HG03469 (cell line): Measurements from ENCODE around the gene MBTPS1.

Experiments used
- ATAC-seq: cut with Tn5 transposase; IDR thresholded peaks from one replicate; pipeline ENCODE4 v1.9.1; 2021; ENCODE audit warnings: mild to moderate bottlenecking, moderate library complexity, moderate number of reproducible peaks; ENCODE audit not compliant: unreplicated experiment

The MBTPS1 gene

DNA sequence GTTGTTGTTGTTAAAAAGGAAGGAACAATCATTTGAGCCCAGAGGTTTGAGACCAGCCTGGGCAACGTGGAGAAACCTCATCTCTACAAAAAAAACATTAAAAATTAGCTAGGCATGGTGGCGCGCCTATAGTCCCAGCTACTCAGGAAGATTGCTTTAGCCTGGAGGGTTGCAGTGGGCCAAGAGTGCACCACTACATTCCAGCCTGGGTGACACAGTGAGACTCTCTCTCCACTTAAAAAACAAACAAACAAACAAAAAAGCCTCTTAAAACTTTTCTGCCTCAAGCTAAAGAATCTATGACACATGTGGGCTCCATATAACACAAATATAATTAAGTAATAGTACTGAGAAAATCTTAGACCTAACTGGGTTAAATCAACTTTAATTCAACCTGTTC, 12.5 kb downstream of the MBTPS1 start:
- no peak for ATAC-seq

DNA sequence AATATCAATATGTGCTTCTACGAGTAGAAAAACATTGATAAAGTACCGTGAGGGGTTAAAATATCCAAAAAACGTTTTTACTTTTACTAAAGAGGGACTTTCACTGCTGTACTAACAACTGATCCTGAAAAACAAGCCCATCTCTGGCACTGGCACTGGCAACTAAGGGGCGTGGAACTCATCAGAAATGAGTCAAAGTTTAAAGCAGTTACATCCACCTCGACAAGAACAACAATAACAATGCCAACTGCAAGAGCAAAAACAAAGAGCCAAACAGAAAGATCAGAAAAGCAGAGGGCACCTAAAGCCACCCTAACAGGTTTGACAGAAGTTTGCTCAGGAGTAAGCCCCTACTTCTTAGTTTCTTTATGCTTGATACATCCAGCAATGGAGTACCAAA, 13.1 kb downstream of the MBTPS1 start:
- ATAC-seq: no peak

DNA sequence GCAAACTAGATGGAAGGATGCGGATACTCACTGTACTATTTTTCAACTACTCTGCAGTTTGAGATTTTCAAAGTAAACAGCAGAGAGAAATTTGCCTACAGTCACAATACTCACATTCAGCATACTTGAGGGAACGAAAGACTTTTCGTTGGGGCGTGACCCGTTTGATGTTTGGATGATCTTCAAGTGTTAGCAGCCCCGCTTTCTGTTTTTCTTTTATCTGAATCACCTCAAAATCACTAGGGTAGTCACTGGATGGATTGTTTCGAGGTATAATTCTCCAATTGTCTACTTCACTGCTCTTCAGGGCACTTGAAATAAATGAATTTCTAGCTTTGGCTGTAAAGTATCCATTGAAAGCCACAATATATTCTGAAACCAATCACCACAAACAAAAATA, 17.8 kb downstream of the MBTPS1 start:
- ATAC-seq: no peak

DNA sequence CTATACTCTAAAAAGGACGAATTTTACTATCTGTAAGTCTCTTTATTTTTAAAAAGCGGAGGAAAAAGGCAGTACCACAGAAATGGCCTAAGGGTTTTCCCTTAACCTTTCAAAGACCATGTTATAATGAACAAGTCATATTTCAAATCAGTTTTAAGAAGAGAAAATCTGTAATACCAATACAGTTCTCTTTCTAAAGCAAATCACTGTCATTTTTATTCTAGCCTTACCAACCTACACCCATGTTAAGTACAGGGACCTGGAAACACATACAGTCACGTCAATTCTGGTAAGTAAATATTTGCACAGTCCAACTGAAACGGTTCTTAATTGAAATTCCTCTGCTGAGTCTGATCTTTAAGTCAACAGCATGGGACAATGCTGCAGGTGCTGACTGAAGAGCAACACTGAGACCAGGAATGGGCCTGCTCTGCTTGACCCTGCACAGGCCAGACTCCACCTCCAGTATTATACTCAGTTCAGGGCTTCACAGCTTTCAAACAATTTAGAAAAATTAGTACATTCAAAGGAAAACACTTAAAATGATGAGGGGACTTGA, 20.2 kb downstream of the MBTPS1 start:
- ATAC-seq: no peak

DNA sequence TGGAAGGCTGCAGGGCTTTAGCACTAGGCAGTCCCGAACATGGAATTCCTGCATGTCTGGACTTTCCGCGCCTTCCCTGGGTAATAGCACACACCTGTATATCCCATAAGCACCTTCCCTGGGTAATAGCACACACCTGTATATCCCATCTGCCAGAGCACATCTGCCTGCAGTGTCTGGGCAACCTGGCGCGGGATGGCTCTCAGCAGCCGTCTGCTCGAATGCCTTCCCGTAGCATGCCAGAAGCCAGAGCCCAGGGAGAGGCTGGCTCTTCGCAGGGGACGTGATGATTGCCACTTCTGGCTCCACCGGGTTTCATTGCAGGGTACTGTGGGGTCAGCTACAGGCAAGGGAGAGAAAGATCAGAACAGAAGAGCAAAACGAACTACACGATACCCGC, 21.3 kb downstream of the MBTPS1 start:
- no peak for ATAC-seq

DNA sequence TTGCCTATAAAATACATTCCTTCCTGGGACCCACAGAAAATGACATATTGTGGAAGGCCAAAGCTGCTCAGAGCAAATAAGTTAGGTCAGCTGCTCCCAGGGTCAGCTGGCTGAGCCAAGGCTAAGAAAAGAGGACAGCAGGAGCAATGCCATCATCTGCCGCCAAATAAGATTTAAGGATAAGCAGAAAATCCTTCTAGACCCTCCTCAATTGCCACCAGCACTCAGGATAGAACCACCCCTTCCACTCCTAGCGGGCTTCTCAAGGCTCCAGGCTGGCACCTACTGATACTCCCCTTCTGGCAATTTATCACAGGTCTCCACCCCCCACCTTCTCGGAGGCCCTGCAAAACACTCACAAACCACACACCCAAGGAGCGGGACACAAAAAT, 22.9 kb downstream of the MBTPS1 start:
- no peak for ATAC-seq

DNA sequence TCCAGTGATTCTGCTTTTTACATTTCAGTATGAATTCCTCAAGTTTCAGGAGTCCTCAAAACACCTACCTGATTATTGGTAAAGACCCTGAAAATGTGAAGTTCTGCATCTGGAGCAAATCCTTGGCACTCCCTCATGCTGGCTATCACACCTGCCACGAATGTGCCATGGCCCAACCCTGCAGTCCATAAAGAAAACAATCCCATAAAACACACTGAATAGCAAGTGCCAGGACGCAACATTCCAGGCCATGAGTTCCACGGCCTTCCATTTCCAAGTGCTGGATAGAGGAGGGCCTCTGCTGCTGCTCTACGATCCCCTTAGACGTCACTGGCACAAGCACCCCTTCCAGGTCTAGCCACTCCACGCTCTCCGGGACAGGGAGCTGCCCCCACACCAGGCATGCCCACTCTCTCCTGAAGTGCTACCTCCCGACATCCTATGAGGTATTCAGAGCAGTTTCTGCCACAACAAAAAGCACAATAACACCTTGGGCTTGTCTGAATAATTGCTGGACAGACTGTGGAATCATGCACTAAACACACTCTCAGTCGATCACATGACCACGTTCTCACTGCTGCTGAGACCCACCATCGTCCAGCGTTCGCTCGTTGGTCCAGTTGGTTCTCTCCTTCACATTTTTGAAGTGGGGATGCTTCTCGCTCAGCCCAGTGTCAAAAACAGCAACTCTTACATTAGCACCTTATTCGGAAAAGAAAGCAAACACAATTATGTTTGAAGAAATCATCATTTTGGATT, 23.4 kb downstream of the MBTPS1 start:
- no peak for ATAC-seq

DNA sequence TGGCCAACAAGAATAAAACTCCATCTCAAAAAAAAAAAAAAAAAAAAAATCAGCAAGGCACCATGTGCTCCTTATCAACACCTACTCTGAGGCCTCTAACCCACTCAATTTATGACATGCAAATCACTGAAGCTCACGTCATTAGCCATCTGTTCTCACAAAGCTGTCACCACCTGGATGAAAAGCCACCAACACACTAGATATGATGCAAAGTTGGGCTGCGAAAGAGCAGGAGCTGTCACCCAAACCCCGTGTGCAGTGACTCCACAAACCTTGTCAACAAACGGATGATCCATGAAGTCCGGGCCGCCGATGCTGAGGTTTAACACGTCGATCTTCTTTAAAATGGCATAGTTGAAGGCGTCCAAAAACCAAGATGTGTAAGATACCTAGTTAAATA, 25.3 kb downstream of the MBTPS1 start:
- ATAC-seq: no peak

DNA sequence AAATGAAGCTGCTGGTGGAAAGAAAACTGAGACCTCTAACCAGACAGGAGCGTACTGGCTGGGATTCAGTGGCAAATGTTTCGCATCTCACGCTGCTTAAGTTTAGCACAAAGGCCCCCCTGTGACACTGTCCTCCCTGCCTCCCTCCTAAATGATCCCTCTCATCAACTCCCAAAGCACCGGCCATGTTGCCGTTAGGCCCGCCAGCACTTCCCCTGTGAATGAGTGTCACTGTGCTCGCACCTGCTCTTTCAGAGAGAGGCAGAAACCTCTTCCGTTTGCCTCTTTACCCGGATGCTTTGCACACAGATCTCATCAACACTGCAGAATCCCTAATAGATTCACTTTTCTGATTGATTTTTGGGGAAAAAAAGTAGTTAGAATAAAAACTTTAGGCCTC, 26.5 kb downstream of the MBTPS1 start:
- ATAC-seq: no peak

DNA sequence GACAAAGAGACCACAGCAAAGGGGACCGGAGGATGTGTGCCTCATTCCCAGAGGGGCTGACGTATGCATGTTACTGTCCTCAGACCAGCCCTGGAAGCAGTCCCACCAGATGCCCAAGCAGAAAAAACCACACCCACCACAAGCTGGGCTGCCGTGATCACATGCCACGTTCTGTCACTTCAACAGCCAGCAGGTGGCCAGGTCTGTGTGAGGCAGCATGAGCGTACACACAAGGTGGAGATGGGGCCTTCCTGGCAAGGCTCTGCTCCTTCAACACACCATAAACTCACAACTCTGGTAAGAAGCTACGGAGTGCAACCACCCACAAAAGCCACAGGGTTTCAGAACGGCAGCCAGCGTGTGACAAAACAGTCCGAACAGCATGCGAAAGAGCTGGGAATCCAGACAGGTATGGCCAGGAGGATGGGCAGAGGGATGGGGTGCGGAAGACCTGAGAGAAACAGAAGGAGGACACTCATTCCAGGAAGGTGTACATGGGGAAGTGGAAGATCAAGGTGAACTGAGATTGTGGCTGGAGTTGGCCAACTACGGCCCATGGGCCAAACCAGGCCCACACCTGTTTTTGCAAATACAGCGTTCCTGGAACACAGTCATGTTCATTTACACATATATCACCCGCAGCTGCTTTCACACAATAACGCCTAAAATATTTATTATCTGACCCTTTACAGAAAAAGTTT, 27.9 kb downstream of the MBTPS1 start:
- ATAC-seq: peak; percentile 78

DNA sequence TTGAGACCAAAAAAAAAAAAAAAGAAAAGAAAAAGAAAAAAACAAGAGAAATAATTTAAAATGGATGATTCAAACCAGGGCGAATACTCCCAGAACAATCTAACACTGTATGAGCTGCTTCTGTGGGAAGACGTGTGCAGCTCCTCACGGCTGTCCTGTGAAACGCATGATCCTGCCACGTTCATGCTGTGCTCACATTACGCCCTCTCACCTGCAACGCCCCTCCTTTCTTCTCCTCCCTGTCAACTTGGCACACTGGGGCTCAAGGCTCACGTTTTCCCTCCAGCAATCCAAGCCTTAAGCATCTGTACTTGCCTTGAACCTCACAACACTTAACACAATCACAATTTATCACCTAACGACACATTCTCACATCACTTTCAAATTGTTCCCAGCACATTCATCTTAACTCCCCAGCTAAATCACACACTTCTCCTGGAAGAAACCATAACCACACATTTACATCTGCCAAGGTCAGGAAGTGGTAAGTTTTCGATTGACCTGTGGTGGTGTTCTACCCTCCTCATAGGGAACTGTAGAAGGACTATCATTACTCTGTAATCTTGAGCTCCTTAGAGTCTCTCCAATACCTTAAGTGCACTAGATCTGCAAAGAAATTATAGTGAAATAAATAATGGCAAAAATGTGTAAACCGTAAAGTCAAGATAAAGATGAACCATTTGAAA, 29.1 kb downstream of the MBTPS1 start:
- ATAC-seq: no peak

DNA sequence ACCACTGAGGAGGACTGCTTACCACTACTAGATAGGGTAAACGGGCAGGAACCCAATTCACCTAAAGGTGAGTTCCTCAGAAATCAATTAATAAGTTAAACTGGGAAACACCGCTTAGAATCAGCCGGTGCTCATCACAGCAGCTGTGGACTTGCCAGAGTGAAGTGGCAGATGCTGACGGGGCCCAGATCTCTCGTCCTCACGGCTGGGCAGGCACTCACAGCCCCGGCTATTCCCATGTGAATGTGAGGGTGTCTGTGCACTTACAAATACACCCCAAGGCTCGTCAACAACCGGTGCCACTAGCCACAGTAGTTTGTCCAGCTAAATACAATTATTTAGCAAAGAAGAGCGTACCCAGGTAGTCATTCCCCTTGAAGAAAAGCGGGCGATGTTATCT, 29.7 kb downstream of the MBTPS1 start:
- ATAC-seq: no peak

DNA sequence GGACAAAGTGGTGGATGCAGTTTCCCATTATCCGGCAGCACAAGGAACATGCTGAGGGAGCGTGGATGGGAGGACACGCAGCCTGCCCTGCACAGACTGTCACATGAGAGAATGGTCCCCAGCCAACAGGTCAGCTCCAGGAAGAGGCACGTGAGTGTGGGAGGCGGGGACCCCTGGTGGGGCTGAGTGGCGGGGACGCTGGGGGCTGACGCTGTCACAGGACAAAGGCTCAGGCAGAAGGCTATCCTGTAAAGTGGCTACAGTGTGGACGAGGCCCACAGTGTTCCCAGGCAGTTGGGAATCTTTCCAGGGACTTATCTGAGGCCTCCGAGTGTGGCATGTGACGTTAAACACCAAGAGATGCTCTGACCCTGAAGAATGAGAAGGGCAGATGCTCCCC, 30.4 kb downstream of the MBTPS1 start:
- no peak for ATAC-seq

DNA sequence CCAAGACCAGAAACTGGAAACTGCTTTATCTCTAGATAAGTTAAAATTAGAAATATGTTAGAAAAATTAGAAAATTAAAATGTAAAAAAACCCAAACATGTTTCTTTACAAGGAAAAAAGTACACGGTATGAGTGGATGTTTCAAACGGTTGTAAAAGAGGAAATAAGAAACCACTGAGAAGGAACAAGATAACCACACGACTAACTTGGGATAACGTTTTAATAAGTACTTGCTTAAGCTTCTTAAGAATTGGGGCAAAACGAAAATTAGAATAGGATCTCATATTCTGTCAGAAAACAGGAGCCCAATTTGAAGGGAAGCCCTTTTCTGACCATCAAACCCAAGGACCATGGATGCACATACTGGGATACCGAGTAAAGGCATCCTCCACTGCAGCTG, 31.0 kb downstream of the MBTPS1 start:
- ATAC-seq: no peak

DNA sequence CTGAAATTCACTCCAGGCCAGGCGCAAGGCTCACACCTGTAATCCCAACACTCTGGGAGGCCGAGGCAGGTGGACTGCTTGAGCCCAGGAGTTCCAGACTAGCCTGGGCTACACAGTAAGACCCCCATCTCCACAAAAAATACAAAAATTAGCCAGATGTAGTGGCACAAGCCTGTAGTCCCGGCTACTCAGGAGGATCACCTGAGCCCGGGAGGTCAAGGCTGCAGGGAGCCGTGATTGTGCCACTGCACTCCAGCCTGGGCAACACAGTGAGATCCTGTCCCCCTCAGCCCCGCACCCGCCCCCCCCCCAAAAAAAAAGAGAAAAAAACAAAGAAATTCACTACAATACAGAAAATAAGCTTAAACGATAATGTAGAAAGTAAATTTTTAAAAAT, 31.5 kb downstream of the MBTPS1 start:
- no peak for ATAC-seq

DNA sequence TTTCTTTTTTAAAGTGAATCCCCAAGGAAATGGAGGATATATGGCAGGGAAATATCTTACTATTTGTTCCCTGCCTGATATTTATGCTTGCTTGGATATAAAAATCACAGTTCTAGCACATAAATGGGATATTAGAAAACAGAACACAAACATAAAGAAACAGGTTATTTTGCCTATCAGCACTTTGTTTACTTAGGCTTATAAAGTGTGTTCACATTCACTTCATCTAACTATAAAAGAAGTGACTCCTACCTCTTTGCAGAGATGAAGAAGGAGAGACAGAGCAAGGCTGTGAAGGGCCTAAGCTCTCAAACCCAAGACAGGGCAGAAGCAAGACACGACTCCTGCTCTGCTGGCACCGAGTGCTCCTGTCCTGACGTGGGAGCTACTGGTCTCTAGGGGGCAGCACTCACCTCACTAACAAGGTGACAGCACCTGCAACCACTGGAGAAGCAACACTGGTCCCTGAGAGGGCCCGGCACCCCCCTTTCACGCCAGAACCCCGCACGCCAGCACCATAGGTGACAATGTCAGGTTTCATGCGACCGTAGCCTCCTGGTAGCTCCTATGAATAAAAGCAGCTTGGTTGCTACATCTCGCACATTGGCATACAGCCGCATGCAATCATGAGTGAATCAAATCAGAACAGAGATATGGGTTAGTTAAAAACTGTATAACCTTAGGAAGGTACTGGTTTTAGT, 32.0 kb downstream of the MBTPS1 start:
- ATAC-seq: no peak

DNA sequence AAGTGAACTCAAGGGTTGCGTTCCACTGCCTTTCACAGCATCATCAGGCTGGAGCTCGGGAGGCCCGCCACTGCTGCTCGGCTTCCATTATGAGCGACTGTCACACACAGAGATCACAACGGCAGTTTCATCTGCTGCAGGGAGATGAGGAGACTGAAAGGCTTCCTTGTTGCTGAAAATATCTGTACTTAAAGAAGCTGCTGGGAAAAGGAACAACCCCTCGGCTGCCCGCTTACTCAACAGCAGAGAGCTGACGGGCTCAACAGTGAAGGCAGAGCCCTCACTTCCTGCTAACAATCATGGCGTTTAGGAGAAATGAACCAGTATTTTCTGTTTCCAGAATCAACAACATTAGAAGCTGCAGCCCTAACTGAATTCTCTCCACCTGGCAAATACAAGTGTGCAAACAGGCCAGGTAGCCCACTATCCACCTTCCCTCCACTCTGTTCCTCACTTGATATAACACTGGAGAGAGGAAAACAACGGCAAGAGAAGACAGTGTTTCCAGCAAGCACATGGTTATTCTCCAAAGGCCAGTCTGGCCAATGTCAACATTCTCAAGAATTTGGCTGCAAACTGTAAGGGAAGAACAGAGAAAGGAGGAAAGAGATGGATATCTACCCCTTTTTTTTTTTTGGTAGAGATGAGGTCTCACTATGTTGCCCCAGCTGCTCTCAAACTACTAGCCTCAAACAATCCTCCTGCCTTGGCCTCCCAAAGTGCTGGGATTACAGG, 33.7 kb downstream of the MBTPS1 start:
- ATAC-seq: no peak

DNA sequence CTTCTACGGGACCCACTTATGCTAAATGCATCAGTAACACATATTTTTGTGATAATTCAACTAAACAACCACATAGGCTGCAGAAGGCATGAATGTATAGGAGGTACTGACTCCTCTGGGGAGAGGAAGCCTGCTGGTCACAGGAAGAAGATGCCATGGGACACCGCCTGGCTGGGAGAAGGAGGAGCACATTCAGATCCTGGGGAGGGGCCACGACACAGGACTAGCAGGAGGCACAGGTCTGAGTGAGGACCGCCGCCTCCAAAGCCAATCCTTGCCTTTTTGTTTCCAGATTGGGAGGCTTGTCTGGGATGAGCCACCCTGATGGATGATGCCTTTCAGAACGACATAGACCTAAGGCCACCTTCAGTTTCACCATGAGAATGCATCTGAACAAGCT, 34.6 kb downstream of the MBTPS1 start:
- no peak for ATAC-seq

DNA sequence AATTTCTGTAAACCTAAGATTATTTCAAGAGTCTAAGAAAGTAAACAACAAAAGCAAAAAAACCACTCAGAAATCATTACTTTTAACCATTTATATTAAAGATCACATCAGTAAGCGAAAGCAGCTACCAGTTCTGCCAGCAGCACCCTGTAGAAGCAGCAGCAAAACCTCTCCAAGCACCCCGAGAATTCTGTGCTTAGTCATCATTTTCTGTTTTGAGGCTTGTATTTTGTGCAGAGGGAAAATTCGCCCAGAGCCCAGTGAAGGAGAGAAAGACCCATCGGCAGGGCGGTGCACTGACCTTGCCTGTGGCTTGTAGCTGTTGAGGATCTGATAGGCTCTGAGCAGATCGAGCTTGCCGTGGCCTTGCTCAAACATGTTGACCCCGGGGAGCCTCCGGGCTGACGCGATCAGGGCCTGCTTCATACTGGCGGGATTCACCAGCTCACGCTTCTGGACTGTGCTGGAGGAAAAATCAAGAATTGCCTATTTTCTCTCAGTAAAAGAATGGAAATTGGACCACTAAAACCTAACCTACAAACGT, 35.2 kb downstream of the MBTPS1 start:
- ATAC-seq: no peak

DNA sequence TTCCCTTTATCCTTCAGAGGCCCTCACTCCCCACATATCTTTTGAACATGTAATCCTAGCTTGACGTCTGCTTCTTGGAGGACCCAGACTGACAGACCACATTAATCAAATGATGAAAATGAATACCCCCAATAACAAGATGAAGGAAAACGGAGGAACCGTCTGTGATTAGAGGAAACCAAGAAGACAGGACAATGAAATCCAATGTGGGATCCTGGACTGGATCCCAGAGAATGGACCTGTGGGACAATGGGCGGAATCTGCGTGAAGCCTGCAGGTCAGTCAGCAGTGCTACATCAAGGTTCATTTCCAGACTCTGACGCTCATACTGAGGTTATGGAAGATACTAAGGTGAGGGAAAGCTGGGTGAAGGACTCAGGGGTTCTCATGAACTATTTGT, 35.9 kb downstream of the MBTPS1 start:
- ATAC-seq: no peak
